GM10266 (cell line): ENCODE data around the gene TGM1.

ENCODE experiments used
- DNase-seq: peaks from one replicate; pipeline ENCODE4 v3.0.0; 2012; ENCODE audit errors: extremely low spot score
- TF ChIP-seq, protein P1 (sequence below): IDR thresholded peaks from 2 replicates; pipeline ENCODE4 v1.5.1; 2012; ENCODE audit warnings: mild to moderate bottlenecking, low read depth; ENCODE audit not compliant: control insufficient read depth, insufficient read depth; ENCODE audit errors: missing control alignments

The TGM1 gene

DNA sequence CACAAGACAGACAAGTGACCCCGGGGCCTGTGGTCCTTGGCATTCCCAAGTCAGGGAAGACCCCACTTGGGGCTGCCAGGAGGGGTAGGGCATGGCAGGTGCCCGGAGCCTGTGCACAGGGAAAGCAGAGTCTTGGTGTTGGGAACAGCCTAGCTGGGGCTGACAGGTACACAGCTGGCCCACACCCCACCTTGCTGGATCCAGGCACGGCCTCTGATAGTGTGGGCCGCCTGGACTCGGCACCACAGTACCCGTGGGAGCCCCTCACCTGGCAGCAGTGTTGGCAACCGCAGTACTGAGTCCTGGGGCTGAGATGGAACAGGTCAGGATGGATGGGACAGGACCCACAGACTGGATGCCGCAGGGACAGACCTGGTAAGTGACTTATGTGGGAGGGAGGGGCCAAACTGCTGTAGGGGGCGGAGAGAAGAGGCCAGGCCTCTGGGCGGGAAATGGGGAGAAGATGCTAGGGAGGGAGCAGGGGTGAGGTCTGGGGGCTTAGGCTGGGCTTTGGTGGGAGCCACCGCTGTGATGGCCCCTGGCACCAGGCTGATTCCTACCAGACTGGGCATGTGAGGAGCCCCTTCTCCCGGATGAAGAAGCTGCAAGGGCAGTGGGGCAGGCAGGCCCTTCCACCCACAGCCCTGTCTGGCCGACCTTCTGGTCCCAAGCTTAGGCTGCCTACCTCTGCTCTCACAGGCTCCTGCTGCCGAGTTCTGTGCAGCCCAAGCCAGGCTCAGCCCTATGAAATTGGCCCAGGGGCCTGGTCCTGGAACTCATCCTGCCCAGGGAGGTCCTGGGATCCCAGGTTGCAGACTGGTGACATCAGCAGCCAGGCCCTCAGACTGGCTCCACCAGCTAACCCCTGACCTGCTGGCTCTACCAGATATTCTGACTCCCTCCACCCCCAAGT is at the start of gene TGM1:
TGM1 (minus strand) TSS at position 357 of the 913 bp plus-strand sequence. CDS start 825 bp downstream, outside the sequence.
- DNase-seq = no peak
- TF ChIP-seq, protein P1, sequence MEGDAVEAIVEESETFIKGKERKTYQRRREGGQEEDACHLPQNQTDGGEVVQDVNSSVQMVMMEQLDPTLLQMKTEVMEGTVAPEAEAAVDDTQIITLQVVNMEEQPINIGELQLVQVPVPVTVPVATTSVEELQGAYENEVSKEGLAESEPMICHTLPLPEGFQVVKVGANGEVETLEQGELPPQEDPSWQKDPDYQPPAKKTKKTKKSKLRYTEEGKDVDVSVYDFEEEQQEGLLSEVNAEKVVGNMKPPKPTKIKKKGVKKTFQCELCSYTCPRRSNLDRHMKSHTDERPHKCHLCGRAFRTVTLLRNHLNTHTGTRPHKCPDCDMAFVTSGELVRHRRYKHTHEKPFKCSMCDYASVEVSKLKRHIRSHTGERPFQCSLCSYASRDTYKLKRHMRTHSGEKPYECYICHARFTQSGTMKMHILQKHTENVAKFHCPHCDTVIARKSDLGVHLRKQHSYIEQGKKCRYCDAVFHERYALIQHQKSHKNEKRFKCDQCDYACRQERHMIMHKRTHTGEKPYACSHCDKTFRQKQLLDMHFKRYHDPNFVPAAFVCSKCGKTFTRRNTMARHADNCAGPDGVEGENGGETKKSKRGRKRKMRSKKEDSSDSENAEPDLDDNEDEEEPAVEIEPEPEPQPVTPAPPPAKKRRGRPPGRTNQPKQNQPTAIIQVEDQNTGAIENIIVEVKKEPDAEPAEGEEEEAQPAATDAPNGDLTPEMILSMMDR = no peak

DNA sequence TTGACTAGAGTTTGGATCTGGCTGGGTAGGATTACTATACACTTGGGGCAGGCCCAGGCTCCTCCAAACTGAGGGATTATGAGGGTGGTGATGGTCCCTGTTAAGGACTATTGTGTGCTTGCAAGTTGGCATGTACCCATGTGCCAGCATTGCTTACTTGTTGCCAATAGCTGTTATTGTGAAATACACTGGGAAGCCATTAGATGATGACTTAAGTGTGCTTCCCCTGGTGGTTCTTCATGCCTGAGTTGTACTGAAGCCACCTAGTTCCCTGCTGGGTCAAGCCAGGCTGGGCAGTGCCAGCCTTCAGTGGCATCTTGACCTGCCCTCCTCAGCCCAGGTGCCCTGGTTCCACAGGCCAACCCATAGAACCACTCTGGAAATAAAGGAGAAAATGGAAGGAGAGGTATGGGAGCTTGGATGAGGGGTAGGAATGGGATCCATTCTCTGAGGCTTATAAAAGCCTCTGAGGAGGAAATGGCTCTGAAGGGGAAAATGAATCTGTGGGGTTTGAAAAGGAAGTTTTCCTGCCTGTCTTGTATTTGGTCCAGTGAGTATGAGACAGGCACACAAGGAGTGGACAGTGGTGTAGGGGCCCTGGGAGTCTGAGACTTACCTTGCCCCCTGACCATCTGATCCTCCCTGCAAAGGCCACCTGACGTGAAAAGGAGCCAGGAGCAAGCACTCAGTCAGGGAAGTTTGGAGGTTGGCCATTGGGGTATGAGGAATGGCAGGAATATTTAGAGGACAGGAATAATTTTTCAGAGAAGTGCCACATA is 49.0 kb upstream of the TGM1 start:
- no peak for DNase-seq
- TF ChIP-seq, protein P1 = no peak

DNA sequence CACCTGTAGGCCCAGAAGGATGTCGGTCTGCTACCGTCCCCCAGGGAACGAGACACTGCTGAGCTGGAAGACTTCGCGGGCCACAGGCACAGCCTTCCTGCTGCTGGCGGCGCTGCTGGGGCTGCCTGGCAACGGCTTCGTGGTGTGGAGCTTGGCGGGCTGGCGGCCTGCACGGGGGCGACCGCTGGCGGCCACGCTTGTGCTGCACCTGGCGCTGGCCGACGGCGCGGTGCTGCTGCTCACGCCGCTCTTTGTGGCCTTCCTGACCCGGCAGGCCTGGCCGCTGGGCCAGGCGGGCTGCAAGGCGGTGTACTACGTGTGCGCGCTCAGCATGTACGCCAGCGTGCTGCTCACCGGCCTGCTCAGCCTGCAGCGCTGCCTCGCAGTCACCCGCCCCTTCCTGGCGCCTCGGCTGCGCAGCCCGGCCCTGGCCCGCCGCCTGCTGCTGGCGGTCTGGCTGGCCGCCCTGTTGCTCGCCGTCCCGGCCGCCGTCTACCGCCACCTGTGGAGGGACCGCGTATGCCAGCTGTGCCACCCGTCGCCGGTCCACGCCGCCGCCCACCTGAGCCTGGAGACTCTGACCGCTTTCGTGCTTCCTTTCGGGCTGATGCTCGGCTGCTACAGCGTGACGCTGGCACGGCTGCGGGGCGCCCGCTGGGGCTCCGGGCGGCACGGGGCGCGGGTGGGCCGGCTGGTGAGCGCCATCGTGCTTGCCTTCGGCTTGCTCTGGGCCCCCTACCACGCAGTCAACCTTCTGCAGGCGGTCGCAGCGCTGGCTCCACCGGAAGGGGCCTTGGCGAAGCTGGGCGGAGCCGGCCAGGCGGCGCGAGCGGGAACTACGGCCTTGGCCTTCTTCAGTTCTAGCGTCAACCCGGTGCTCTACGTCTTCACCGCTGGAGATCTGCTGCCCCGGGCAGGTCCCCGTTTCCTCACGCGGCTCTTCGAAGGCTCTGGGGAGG is 47.9 kb upstream of the TGM1 start, which contains the start of gene LTB4R:
LTB4R (plus strand) TSS at position 857 of the 959 bp plus-strand sequence. CDS start 4,150 bp downstream, outside the sequence.
- TF ChIP-seq, protein P1 = peak; percentile 67
- peak; percentile 81 for DNase-seq

DNA sequence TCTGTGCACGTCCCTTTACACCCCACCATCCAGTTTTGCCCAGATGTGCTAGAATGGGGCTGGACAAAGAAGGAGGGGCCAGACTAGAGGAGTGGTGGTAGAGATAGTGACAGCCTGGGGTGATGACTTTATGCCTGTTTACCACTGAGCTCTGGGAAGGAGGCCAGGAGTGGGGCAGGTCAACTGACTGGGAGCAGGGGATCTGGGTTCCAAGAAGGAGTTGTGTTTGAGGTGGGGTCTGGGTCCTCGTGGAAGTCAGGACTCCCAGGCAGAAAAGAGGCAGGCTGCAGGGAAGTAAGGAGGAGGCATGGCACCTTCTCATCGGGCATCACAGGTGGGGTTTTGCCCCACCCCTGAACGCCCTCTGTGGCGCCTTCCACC is 47.3 kb upstream of the TGM1 start:
- DNase-seq = no peak
- TF ChIP-seq, protein P1 = no peak

DNA sequence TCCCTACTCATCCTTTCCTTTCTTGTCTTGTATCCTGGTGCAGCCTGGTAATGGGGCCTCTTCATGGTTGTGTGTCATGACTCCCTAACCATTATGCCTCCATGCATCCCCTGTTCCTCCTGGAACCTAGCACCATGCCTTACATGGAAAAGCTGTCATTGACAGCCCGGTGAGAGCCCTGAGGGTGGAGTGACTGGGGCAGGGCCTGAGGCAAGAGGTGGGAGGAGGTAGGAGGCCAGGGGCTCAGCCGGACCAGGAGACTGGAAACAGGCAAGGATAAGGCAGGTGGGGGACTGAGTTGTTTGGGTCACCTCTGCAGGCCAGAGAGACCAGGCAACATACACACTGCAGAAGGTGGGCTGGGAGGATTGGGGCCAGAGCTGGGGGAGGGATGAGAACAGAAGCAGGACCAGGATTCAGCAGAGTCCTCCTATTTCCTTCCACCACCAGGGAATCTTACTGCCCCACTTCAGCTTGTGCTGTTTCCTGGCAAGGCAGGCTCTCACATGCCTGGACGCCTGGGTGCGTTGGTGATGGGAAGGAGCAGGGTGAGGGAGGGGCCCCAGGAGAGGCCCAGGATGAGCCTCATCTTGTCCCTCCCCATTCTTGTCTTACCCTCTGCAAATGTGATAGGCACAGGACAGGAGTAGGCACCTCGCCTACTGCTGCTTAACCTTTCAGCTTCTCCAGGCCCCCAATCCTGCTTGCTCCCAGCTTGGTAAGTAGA is 46.7 kb upstream of the TGM1 start, which contains the start of gene LTB4R2:
LTB4R2 (plus strand) TSS at position 603 of the 727 bp plus-strand sequence. CDS start 525 bp downstream, outside the sequence.
- no peak for DNase-seq
- TF ChIP-seq, protein P1 = no peak
